GM19328 (cell line): ENCODE measurements around the gene ZNF777.
"Not testable (repeated sequence)": the region's sequence is repeated elsewhere in the genome, so short reads cannot be mapped to it uniquely, and the experiment has no call there.

Experiments used
- ATAC-seq: cut with Tn5 transposase; IDR thresholded peaks from one replicate; pipeline ENCODE4 v1.9.1; 2021; ENCODE audit warnings: mild to moderate bottlenecking, moderate library complexity; ENCODE audit not compliant: unreplicated experiment

Gene ZNF777

GRCh38 chr7:149455175-149455950 lies 5.5 kb downstream of the ZNF777 start:
- ATAC-seq = no peak

GRCh38 chr7:149454750-149455149 lies 6.1 kb downstream of the ZNF777 start:
- ATAC-seq = no peak

GRCh38 chr7:149454006-149454405 lies 6.9 kb downstream of the ZNF777 start:
- ATAC-seq = no peak

GRCh38 chr7:149450821-149451220 lies 10.0 kb downstream of the ZNF777 start:
- ATAC-seq = no peak

- no peak for ATAC-seq
These were observed 11.0 kb downstream of the ZNF777 start for GRCh38 chr7:149449897-149450296.

GRCh38 chr7:149448961-149449360 lies 11.9 kb downstream of the ZNF777 start:
- no peak for ATAC-seq

- ATAC-seq = not testable (repeated sequence)
These were observed 14.8 kb downstream of the ZNF777 start for GRCh38 chr7:149446026-149446425.

- no peak for ATAC-seq
These were observed 16.6 kb downstream of the ZNF777 start for GRCh38 chr7:149444287-149444686.

- ATAC-seq = no peak
These were observed 17.3 kb downstream of the ZNF777 start for GRCh38 chr7:149443523-149443922.

GRCh38 chr7:149442924-149443323 lies 17.9 kb downstream of the ZNF777 start:
- no peak for ATAC-seq

GRCh38 chr7:149440222-149440621 lies 20.6 kb downstream of the ZNF777 start:
- no peak for ATAC-seq

GRCh38 chr7:149436358-149436757 lies 24.5 kb downstream of the ZNF777 start:
- no peak for ATAC-seq

GRCh38 chr7:149433124-149433523 lies 27.7 kb downstream of the ZNF777 start:
- no peak for ATAC-seq

GRCh38 chr7:149432121-149432691 lies 28.7 kb downstream of the ZNF777 start:
- no peak for ATAC-seq

- ATAC-seq = no peak
These were observed 29.3 kb downstream of the ZNF777 start for GRCh38 chr7:149431486-149432120.

- ATAC-seq = no peak
These were observed 30.7 kb downstream of the ZNF777 start for GRCh38 chr7:149430192-149430591.

GRCh38 chr7:149427893-149428292 lies 33.0 kb downstream of the ZNF777 start:
- no peak for ATAC-seq

GRCh38 chr7:149427096-149427680 lies 33.7 kb downstream of the ZNF777 start:
- ATAC-seq = no peak

- no peak for ATAC-seq
These were observed 37.3 kb downstream of the ZNF777 start for GRCh38 chr7:149423449-149424110.

- ATAC-seq = peak; percentile 3
These were observed 38.0 kb downstream of the ZNF777 start for GRCh38 chr7:149422914-149423301.
